Keratinocyte (primary cell): ENCODE results near the gene RNASE13. TPM values are rescaled to one million over a fixed set of nuclear protein-coding genes. Genes with fewer than 3 reads are reported as not detected.

Experiments used
- DNase-seq: peaks from one replicate; pipeline ENCODE4 v3.0.0-alpha.2; 2011; ENCODE audit warnings: low read depth, missing footprints, low spot score
- FAIRE-seq: peaks from 2 replicates; lab custom pipeline; 2011; peaks lifted over from hg19 to GRCh38; lab: Jason Lieb, UNC
- H2AFZ ChIP-seq: 2 replicates; pipeline ENCODE4 v1.6.0; 2012; ENCODE audit warnings: low read length, control low read depth, inconsistent platforms; ENCODE audit not compliant: control insufficient read depth
- H3K27ac ChIP-seq: 2 replicates; pipeline ENCODE4 v1.5.1; 2011; ENCODE audit warnings: low read length; ENCODE audit not compliant: control insufficient read depth, insufficient read depth
- H3K27me3 ChIP-seq: 3 replicates; pipeline ENCODE4 v1.6.0; 2011; ENCODE audit warnings: low read length; ENCODE audit not compliant: control insufficient read depth, insufficient read depth; ENCODE audit errors: extremely low read depth
- H3K36me3 ChIP-seq, 2 experiments: 2 replicates in 1 of 2; 3 replicates in 1 of 2; pipeline ENCODE4 v1.5.1; 2011; ENCODE audit warnings: low read length in 2 of 2, mild to moderate bottlenecking in 1 of 2; ENCODE audit not compliant: control insufficient read depth in 2 of 2, insufficient read depth in 2 of 2; ENCODE audit errors: extremely low read depth in 1 of 2
- H3K4me1 ChIP-seq: 3 replicates; pipeline ENCODE4 v1.5.1; 2011; ENCODE audit warnings: low read length; ENCODE audit not compliant: control insufficient read depth, insufficient read depth; ENCODE audit errors: extremely low read depth
- H3K4me2 ChIP-seq: 3 replicates; pipeline ENCODE4 v1.6.0; 2011; ENCODE audit warnings: low read depth, low read length; ENCODE audit not compliant: control insufficient read depth, insufficient read depth; ENCODE audit errors: extremely low read depth
- H3K4me3 ChIP-seq, 3 experiments: fragments of 200-600 bp in 1 of 3; sonication (generic) in 1 of 3; 2 replicates in 2 of 3; 3 replicates in 1 of 3; pipeline ENCODE4 v1.5.1; 2011 to 2016; ENCODE audit warnings: low read length in 3 of 3, mild to moderate bottlenecking in 3 of 3, control low read depth in 2 of 3, inconsistent platforms in 1 of 3, low read depth in 1 of 3, mixed read lengths in 1 of 3, mixed run types in 1 of 3, moderate library complexity in 1 of 3; ENCODE audit not compliant: control insufficient read depth in 2 of 3, insufficient read depth in 2 of 3; ENCODE audit errors: extremely low read depth in 1 of 3
- H3K79me2 ChIP-seq: 2 replicates; pipeline ENCODE4 v1.6.0; 2012; ENCODE audit warnings: low read length; ENCODE audit not compliant: control insufficient read depth, insufficient read depth
- H3K9ac ChIP-seq: 3 replicates; pipeline ENCODE4 v1.6.0; 2011; ENCODE audit warnings: low read length; ENCODE audit not compliant: control insufficient read depth, insufficient read depth; ENCODE audit errors: extremely low read depth
- H3K9me1 ChIP-seq: 3 replicates; pipeline ENCODE4 v1.6.0; 2011; ENCODE audit warnings: low read length; ENCODE audit not compliant: control insufficient read depth, insufficient read depth; ENCODE audit errors: extremely low read depth
- H3K9me3 ChIP-seq: 2 replicates; pipeline ENCODE4 v1.5.1; 2012; ENCODE audit warnings: low read depth, low read length; ENCODE audit not compliant: control insufficient read depth
- H4K20me1 ChIP-seq: 3 replicates; pipeline ENCODE4 v1.6.0; 2011; ENCODE audit warnings: low read length; ENCODE audit not compliant: control insufficient read depth, insufficient read depth; ENCODE audit errors: extremely low read depth
- EZH2 ChIP-seq: IDR thresholded peaks from one replicate; pipeline ENCODE4 v1.6.1; 2012; ENCODE audit warnings: inconsistent platforms, mild to moderate bottlenecking, low read length, moderate library complexity
- dilution Hi-C: fragments of 300-500 bp; cut with MboI; formaldehyde crosslinking; loops from one replicate; pipeline ENCODE4 v1.7.0; 2020; ENCODE audit warnings: low sequenced_read_pairs; ENCODE audit not compliant: extremely low pct_ligation_motif_present
- polyA plus RNA-seq, 5 experiments: library from polyadenylated mRNA; depleted of rRNA in 3 of 5; stranded (reverse) in 3 of 5; stranded (forward) in 1 of 5; unstranded in 1 of 5; fragments of >200 nt; gene quantifications; 1 replicate in 1 of 5; 2 replicates in 3 of 5; 3 replicates in 1 of 5; pipeline versions ENCODE4 v1.2.1 to v1.2.3, GENCODE V29; 2011 to 2012; ENCODE audit warnings: missing spikeins in 2 of 5, low read depth in 1 of 5, low replicate concordance in 1 of 5
- TF ChIP-seq, protein P1 (sequence below), 3 experiments: IDR thresholded peaks in 1 of 3; conservative IDR thresholded peaks in 1 of 3; optimal IDR thresholded peaks in 1 of 3; 2 replicates in 2 of 3; 3 replicates in 1 of 3; pipeline versions ENCODE3 to v1.5.1; 2011; ENCODE audit warnings: low read length in 3 of 3, mild to moderate bottlenecking in 3 of 3, moderate library complexity in 2 of 3, control low read depth in 1 of 3, inconsistent platforms in 1 of 3; ENCODE audit not compliant: insufficient read depth in 2 of 3; ENCODE audit errors: extremely low read depth in 1 of 3

RNASE13 gene
- polyA plus RNA-seq, 1 donor (not counting 4 experiments of a cell fraction or from before 2014, with no cell fraction given) = not detected

GRCh38 chr14:21029917-21030316, 4.7 kb downstream of the RNASE13 start, which contains the start of gene TPPP2:
Gene TPPP2, plus strand, starts transcription at chr14:21030217. Its CDS starts 365 bp downstream, at chr14:21030582.
- Histone ChIP-seq H3K9ac (no peak within 1 kb of the TSS), H3K4me1 (no peaks in the 10 kb centered on the region), H2AFZ (no peak within 1 kb of the TSS), H3K36me3 (no peaks in the 10 kb centered on the region), H3K4me2 (no peak within 1 kb of the TSS), H3K27ac (no peak within 1 kb of the TSS), H3K79me2 (no peaks in the 10 kb centered on the region), H4K20me1 (no peaks in the 10 kb centered on the region), H3K9me1 (no peaks in the 10 kb centered on the region), H3K27me3 (peaks cover 3% of the 10 kb centered on the region), H3K4me3 (no peak within 1 kb of the TSS), H3K9me3 (no peaks in the 10 kb centered on the region)
- dilution Hi-C loops = no loop called here
- DNase-seq (no peak), FAIRE-seq (no peak)
- no peak for TF ChIP-seq EZH2
- TF ChIP-seq, protein P1, sequence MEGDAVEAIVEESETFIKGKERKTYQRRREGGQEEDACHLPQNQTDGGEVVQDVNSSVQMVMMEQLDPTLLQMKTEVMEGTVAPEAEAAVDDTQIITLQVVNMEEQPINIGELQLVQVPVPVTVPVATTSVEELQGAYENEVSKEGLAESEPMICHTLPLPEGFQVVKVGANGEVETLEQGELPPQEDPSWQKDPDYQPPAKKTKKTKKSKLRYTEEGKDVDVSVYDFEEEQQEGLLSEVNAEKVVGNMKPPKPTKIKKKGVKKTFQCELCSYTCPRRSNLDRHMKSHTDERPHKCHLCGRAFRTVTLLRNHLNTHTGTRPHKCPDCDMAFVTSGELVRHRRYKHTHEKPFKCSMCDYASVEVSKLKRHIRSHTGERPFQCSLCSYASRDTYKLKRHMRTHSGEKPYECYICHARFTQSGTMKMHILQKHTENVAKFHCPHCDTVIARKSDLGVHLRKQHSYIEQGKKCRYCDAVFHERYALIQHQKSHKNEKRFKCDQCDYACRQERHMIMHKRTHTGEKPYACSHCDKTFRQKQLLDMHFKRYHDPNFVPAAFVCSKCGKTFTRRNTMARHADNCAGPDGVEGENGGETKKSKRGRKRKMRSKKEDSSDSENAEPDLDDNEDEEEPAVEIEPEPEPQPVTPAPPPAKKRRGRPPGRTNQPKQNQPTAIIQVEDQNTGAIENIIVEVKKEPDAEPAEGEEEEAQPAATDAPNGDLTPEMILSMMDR (optimal IDR thresholded peaks at IDR 0.05 in 1 of 3, IDR thresholded peaks at IDR 0.05 in 1 of 3, conservative IDR thresholded peaks at IDR 0.05 in 1 of 3; ENCODE audit: extremely low read depth in 1 of 3, insufficient read depth in 2 of 3, low read length in 3 of 3) = no peak

DNA sequence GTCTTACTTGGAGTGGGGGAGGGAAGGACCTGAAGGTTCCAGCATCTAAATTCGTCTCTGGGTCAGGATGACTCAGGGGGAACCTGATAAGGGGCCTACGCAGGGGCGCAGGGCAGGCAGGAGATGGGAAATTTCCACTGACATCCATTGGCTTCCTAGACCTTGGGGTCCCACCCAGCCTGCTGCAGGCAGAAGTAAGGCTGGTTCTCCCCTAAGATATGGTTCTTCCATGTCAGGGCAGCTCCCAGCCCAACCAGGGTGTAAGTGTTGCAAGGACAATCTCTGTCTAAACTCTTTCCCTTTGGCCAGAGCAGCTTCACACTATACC, 7.7 kb downstream of the RNASE13 start:
- DNase-seq (no peak), FAIRE-seq (no peak)
- Histone ChIP-seq H3K4me3 (no peak overlapping the region), H3K27ac (no peak overlapping the region), H3K4me1 (peaks cover 6% of the 10 kb centered on the region), H3K36me3 (no peaks in the 10 kb centered on the region), H3K4me2 (no peak overlapping the region), H3K27me3 (peaks cover 20% of the 10 kb centered on the region), H2AFZ (no peak overlapping the region), H3K9me1 (no peaks in the 10 kb centered on the region), H3K9ac (no peak overlapping the region), H3K79me2 (no peaks in the 10 kb centered on the region), H4K20me1 (no peaks in the 10 kb centered on the region), H3K9me3 (no peaks in the 10 kb centered on the region)
- dilution Hi-C loops = no loop called here
- no peak for TF ChIP-seq EZH2
- TF ChIP-seq, protein P1 (optimal IDR thresholded peaks at IDR 0.05 in 1 of 3, IDR thresholded peaks at IDR 0.05 in 1 of 3, conservative IDR thresholded peaks at IDR 0.05 in 1 of 3; ENCODE audit: extremely low read depth in 1 of 3, insufficient read depth in 2 of 3, low read length in 3 of 3) = no peak
